Brain microvascular endothelial cell (primary cell): ENCODE results near the gene KCNK15.

Experiments
- DNase-seq: peaks from one replicate; pipeline ENCODE4 v3.0.0-alpha.2; 2020
- H3K27ac ChIP-seq: fragments of 250-450 bp; sonication (Bioruptor Pico); 2 replicates; pipeline ENCODE4 v1.5.1; 2020; ENCODE audit warnings: mild to moderate bottlenecking, moderate library complexity
- H3K27me3 ChIP-seq: fragments of 250-450 bp; sonication (Bioruptor Pico); replicated peaks from 2 replicates; pipeline ENCODE4 v1.5.1; 2020; ENCODE audit warnings: mild to moderate bottlenecking
- H3K36me3 ChIP-seq: fragments of 250-450 bp; sonication (Bioruptor Pico); replicated peaks from 2 replicates; pipeline ENCODE4 v1.5.1; 2020; ENCODE audit warnings: mild to moderate bottlenecking
- H3K4me3 ChIP-seq: 2 replicates; pipeline ENCODE4 v1.5.1; 2011; ENCODE audit warnings: low read depth, mild to moderate bottlenecking, control low read depth, low read length, moderate library complexity
- in situ Hi-C: cut with HindIII; loops from 2 replicates; pipeline ENCODE4 v1.10.0; 2017; ENCODE audit warnings: low sequenced_read_pairs, low pct_ligation_motif_present
- TF ChIP-seq, protein P1 (sequence below): IDR thresholded peaks from 2 replicates; pipeline ENCODE4 v1.5.1; 2011; ENCODE audit warnings: low read depth, mild to moderate bottlenecking, moderate library complexity, low read length, control low read depth, inconsistent platforms; ENCODE audit errors: missing control alignments

KCNK15 gene

DNA sequence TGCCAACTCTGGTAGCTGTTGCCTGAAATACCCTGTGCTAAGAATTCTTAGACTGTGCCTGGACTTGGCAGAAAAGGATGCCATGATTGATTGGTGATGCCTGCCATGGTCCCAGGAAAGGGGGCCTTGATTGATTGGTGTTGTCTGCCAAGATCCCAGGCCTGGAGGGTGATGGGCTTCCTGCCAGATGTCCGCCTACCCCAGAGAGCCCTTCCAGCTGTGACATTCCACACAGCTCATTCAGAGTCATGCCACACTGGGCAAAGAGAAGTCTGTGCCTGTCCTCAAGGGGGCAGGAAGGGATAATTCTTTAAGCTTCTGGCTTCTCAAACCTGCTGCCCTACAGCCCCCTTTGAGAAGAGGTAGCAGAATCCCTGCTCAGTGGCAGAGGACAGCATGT is 40.1 kb downstream of the KCNK15 start:
- Histone ChIP-seq H3K36me3 (no peaks in the 10 kb centered on the region), H3K4me3 (no peak overlapping the region), H3K27me3 (no peaks in the 10 kb centered on the region), H3K27ac (no peak overlapping the region)
- DNase-seq = no peak
- TF ChIP-seq, protein P1, sequence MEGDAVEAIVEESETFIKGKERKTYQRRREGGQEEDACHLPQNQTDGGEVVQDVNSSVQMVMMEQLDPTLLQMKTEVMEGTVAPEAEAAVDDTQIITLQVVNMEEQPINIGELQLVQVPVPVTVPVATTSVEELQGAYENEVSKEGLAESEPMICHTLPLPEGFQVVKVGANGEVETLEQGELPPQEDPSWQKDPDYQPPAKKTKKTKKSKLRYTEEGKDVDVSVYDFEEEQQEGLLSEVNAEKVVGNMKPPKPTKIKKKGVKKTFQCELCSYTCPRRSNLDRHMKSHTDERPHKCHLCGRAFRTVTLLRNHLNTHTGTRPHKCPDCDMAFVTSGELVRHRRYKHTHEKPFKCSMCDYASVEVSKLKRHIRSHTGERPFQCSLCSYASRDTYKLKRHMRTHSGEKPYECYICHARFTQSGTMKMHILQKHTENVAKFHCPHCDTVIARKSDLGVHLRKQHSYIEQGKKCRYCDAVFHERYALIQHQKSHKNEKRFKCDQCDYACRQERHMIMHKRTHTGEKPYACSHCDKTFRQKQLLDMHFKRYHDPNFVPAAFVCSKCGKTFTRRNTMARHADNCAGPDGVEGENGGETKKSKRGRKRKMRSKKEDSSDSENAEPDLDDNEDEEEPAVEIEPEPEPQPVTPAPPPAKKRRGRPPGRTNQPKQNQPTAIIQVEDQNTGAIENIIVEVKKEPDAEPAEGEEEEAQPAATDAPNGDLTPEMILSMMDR = no peak
- in situ Hi-C loops = no loop called here

DNA sequence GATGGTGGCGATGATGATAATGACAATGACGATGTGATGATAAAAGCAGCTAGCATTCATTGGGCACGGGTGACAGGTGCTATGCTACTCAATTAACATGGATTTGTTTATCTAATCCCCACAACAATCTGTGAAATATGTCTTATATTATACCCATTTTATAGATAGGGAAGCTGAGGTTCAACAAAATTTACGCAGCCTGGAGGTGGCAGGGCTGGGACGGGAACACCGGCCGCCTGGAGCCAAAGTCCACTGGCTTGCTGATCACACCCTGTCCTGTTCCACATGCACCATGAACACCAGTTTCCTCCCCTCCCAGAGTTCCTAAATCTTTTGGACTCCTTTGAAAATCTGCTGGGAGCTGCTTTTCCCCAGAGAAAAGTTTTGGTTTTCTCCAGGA is 41.6 kb downstream of the KCNK15 start:
- DNase-seq = no peak
- Histone ChIP-seq H3K27ac (no peak overlapping the region), H3K36me3 (no peaks in the 10 kb centered on the region), H3K4me3 (no peak overlapping the region), H3K27me3 (no peaks in the 10 kb centered on the region)
- in situ Hi-C loops = no loop called here
- TF ChIP-seq, protein P1 = no peak

DNA sequence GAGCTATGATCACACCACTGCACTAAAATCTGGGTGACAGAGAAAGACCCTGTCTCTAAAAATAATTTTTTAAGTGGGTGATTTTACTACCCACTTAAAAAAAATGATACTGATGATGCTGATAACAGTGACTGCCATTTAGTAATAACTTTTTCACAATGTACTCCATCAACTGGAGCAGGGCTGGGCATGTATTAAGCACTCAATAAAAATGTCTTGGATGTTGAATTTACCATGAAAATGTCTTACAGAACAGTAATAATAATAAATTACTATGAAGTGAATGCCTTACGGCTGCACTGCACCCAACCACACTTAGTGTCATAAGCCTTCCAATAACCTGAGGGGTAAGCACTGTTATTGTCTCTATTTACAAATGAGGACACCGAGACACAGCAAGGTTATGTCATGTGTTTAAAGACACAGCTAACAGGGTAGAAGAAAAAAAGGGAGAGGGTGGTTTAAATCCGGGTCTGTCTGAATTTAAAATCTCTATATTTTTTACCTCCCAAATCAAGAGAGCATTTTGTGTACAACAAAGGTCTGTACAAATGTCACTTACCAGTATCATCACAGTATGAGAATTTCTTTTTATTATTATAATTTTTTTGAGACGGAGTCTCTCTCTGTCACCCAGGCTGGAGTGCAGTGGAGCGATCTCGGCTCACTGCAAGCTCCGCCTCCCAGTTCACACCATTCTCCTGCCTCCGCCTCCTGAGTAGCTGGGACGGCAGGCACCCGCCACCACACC is 43.2 kb downstream of the KCNK15 start:
- no peaks in the 10 kb centered on the region for H3K36me3 ChIP-seq
- DNase-seq = no peak
- in situ Hi-C loops = no loop called here
- H3K27me3 ChIP-seq = no peaks in the 10 kb centered on the region
- no peak overlapping the region for H3K4me3 ChIP-seq
- H3K27ac ChIP-seq = no peak overlapping the region
- TF ChIP-seq, protein P1 = no peak

DNA sequence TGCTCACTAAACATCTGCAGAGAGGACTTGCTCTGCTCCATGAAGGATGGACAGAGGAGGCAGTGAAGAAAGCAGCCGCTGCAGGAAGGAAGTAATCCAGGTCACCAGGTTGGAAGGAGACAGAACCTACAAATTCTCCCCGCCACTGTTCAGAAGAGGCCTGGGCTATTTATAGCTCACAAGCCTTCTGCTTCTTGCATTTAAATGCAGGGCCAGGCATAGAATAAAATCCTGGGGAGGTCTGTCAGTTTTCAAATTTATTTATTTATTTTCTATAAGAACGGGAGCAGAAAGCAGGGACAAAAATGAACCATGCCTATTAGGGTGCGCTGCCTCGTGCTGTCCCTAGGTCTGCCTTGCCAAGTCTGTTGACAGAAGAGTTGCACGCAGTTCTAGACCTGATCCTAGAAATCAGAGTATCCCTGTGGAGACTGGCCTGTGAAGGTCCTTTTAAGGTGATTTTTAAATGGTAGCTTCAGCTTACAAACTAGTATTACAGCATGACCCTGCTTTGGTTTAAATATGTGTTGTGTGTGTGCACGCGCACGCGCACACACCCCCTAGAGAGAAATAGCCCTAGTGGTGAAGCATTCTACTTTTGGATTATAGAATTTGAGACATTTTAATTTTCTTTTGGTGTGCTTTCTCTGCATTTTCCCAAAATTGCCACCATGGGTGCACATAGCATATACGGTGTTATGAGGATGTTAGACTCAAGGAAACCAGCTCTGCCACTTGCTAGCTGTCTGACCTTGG is 45.2 kb downstream of the KCNK15 start:
- peaks cover 2% of the 10 kb centered on the region for H3K27me3 ChIP-seq
- H3K4me3 ChIP-seq = no peak overlapping the region
- in situ Hi-C loops = no loop called here
- no peak for DNase-seq
- no peak overlapping the region for H3K27ac ChIP-seq
- TF ChIP-seq, protein P1 = no peak
- no peaks in the 10 kb centered on the region for H3K36me3 ChIP-seq

DNA sequence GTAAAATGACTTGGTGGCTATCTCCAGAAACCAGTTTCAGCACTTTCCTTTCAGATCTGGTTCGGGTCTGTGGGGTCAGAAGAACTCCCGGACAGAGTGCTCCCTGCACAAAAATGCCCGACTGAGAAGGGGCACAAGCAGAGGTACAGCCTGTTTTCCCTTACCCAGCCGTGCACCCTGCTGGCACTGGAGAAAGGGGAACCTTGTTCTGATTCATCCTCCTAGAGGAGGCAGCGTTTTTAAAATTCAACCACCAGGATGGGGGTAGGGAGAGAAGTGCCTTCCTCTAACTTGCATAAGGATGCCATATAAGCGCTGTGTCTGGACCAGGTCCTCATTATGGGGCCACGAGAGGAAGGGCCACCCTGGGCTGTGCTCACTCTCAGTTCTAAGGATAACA is 47.1 kb downstream of the KCNK15 start:
- TF ChIP-seq, protein P1 = no peak

More for the DNA sequence above, 47.1 kb downstream of the KCNK15 start:
- Histone ChIP-seq H3K36me3 (no peaks in the 10 kb centered on the region), H3K27me3 (peaks cover 8% of the 10 kb centered on the region), H3K27ac (no peak overlapping the region), H3K4me3 (no peak overlapping the region)
- in situ Hi-C loops = no loop called here
- no peak for DNase-seq
